Measurements from ENCODE around the gene RPS6KA3.

The RPS6KA3 gene

GRCh38 chrX:20218836-20219505, 47.7 kb downstream of the RPS6KA3 start:
- H3K4me3 ChIP-seq (ENCODE audit: low read depth, low read length) = no peak overlapping the region
- TF ChIP-seq CTCF (IDR thresholded peaks at IDR 0.05; ENCODE audit: low read depth, low read length, missing control alignments) = peak; percentile 9
- DNase-seq (ENCODE audit: low read depth) = no peak
- in situ Hi-C loops (cut with HindIII; ENCODE audit: low sequenced_read_pairs) = no loop called here

- TF ChIP-seq CTCF (IDR thresholded peaks at IDR 0.05; ENCODE audit: low read depth, low read length, missing control alignments) = no peak
- H3K4me3 ChIP-seq (ENCODE audit: low read depth, low read length) = no peak overlapping the region
- in situ Hi-C loops (cut with HindIII; ENCODE audit: low sequenced_read_pairs) = no loop called here
- no peak for DNase-seq (ENCODE audit: low read depth)
These were observed 48.8 kb downstream of the RPS6KA3 start for GRCh38 chrX:20217906-20218305.

- TF ChIP-seq CTCF (IDR thresholded peaks at IDR 0.05; ENCODE audit: low read depth, low read length, missing control alignments) = no peak
- peak; percentile 39 for DNase-seq (ENCODE audit: low read depth)
- in situ Hi-C loops (cut with HindIII; ENCODE audit: low sequenced_read_pairs) = no loop called here
- H3K4me3 ChIP-seq (ENCODE audit: low read depth, low read length) = no peak overlapping the region
These were observed 49.4 kb downstream of the RPS6KA3 start for GRCh38 chrX:20217271-20217670.

- no peak for DNase-seq (ENCODE audit: low read depth)
- TF ChIP-seq CTCF (IDR thresholded peaks at IDR 0.05; ENCODE audit: low read depth, low read length, missing control alignments) = no peak
- in situ Hi-C loops (cut with HindIII; ENCODE audit: low sequenced_read_pairs) = no loop called here
- no peak overlapping the region for H3K4me3 ChIP-seq (ENCODE audit: low read depth, low read length)
These were observed 51.1 kb downstream of the RPS6KA3 start for GRCh38 chrX:20215565-20215964.

DNA sequence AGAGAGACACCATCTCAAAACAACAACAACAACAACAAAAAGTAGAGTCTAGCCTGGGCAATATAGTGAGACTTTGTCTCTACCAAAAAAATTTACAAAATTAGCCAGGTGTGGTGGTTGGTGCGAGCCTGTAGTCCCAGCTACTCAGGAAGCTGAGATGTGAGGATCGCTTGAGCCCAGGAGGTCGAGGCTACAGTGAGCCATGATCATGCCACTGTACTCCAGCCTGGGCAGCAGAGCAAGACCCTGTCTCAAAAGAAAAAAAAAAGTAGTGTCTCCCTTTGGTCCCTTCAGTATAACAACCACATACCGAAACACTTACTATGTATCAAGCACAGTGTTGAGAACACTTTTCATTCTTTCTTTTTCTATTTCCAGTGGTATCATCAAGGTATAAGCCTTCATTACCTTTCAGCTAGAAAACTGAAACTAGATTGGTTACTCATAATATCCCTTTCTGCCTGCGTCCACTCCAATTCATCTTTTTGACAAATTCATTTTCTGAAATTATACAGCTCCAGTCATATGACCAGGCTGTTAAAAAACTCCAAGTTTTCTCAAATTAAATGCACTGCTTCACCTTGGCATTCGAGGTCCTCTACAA, 54.1 kb downstream of the RPS6KA3 start:
- no peak overlapping the region for H3K4me3 ChIP-seq (ENCODE audit: low read depth, low read length)
- DNase-seq (ENCODE audit: low read depth) = no peak
- TF ChIP-seq CTCF (IDR thresholded peaks at IDR 0.05; ENCODE audit: low read depth, low read length, missing control alignments) = no peak
- in situ Hi-C loops (cut with HindIII; ENCODE audit: low sequenced_read_pairs) = no loop called here

DNA sequence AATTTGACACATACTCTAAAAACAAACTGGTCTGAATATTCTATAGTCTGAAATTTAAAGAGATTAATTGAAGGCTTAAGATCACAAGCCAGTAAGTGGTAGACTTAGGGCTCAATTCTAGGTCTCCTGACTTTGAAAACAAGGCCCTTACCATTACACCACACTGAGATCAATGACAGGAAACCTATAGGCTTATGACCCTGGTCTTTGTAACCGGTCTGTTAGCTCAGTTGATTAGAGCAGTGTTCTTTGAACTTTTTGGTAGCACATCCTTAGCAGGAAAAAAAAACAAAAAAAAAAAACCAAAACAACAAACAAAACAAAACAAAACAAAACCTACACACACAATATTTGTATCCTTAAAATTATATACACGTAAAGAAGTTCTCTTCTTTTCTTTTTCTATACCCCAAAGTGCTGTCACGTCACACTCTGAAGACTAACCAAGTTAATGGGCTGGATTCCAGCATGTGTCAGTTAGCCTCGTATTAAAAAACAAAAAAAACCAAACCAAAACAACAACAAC, 55.4 kb downstream of the RPS6KA3 start:
- TF ChIP-seq CTCF (IDR thresholded peaks at IDR 0.05; ENCODE audit: low read depth, low read length, missing control alignments) = no peak
- H3K4me3 ChIP-seq (ENCODE audit: low read depth, low read length) = no peak overlapping the region
- in situ Hi-C loops (cut with HindIII; ENCODE audit: low sequenced_read_pairs) = no loop called here
- DNase-seq (ENCODE audit: low read depth) = no peak
